ENCODE measurements around the gene MLF1. TPM values are rescaled to one million over a fixed set of nuclear protein-coding genes. Genes with fewer than 3 reads are reported as not detected.

The MLF1 gene
- total RNA-seq, 1 experiment from 2014 or later = 43.7 TPM

GRCh38 chr3:158560979-158561378 lies 10.0 kb upstream of the MLF1 start:
- H3K4me2 ChIP-seq (ENCODE audit: low read length) = no peak overlapping the region
- no peaks in the 10 kb centered on the region for H3K9me2 ChIP-seq (ENCODE audit: insufficient read depth)
- no peaks in the 10 kb centered on the region for H3K9me3 ChIP-seq (ENCODE audit: control insufficient read depth in 1 of 2, insufficient read depth in 1 of 2, low read depth in 1 of 2, low read length in 2 of 2)
- ChIA-PET CTCF (no interaction called here), POLR2A (no interaction called here), RAD21 (ENCODE audit: low non-redundant PET in 1 of 2, low total read pairs in 2 of 2, uncharacterized antibody in 2 of 2, unreplicated experiment in 2 of 2) (no interaction called here)
- BruUV-seq (replicated peaks) = no TSS peak
- H2AFZ ChIP-seq (ENCODE audit: low read depth, low read length, poor library complexity, severe bottlenecking) = no peak overlapping the region
- H3K27me3 ChIP-seq (ENCODE audit: insufficient read depth, low read length) = no peaks in the 10 kb centered on the region
- H3K36me3 ChIP-seq (ENCODE audit: control insufficient read depth in 1 of 2, insufficient read depth in 2 of 2, low read length in 2 of 2) = no peaks in the 10 kb centered on the region
- TF ChIP-seq MAX (IDR thresholded peaks at IDR 0.05) = no peak
- no peak for TF ChIP-seq REST (IDR thresholded peaks at IDR 0.05; ENCODE audit: low read depth)
- TF ChIP-seq ATF3 (IDR thresholded peaks at IDR 0.05) = no peak
- TF ChIP-seq RAD21 (IDR thresholded peaks at IDR 0.05; ENCODE audit: low read depth) = no peak
- no peak for TF ChIP-seq CTCF (IDR thresholded peaks at IDR 0.05 in 2 of 3, conservative IDR thresholded peaks at IDR 0.05 in 1 of 3; ENCODE audit: borderline replicate concordance in 1 of 3, insufficient read depth in 1 of 3, low read depth in 2 of 3, low read length in 2 of 3)
- no peak for TF ChIP-seq ZFX (IDR thresholded peaks at IDR 0.05)
- TF ChIP-seq POLR2A (IDR thresholded peaks at IDR 0.05; ENCODE audit: borderline replicate concordance, extremely low read depth, insufficient read depth, insufficient read length) = no peak
- TF ChIP-seq TCF7L2 (IDR thresholded peaks at IDR 0.05; ENCODE audit: borderline replicate concordance, extremely low read depth, insufficient read depth, insufficient read length) = no peak
- no peak for TF ChIP-seq ZBTB33 (IDR thresholded peaks at IDR 0.05; ENCODE audit: extremely low read depth, insufficient replicate concordance, low read length)
- TF ChIP-seq POLR2AphosphoS5 (IDR thresholded peaks at IDR 0.05; ENCODE audit: low read depth, low read length) = no peak
- no peak for TF ChIP-seq EZH2 (IDR thresholded peaks at IDR 0.05)
- TF ChIP-seq ZNF274 (IDR thresholded peaks at IDR 0.05; ENCODE audit: low read depth, low read length) = no peak
- no peak for TF ChIP-seq EGR1 (IDR thresholded peaks at IDR 0.05; ENCODE audit: low read depth)
- no peak for TF ChIP-seq SRF (IDR thresholded peaks at IDR 0.05; ENCODE audit: low read depth)
- no peak for TF ChIP-seq SIN3A (IDR thresholded peaks at IDR 0.05; ENCODE audit: low read depth)
- no peak for TF ChIP-seq SP1 (IDR thresholded peaks at IDR 0.05; ENCODE audit: low read depth)
- no peak for TF ChIP-seq EZH2phosphoT487 (IDR thresholded peaks at IDR 0.05; ENCODE audit: borderline replicate concordance)
- TF ChIP-seq YY1 (IDR thresholded peaks at IDR 0.05; ENCODE audit: extremely low read depth, insufficient replicate concordance, low read depth, low read length) = no peak
- TF ChIP-seq ELF1 (IDR thresholded peaks at IDR 0.05; ENCODE audit: borderline replicate concordance, low read depth) = no peak
- TF ChIP-seq CEBPB (IDR thresholded peaks at IDR 0.05; ENCODE audit: low read depth) = no peak
- no peaks in the 10 kb centered on the region for H3K4me1 ChIP-seq (ENCODE audit: control insufficient read depth in 1 of 2, insufficient read depth in 2 of 2, low read length in 2 of 2)
- no peak for ATAC-seq
- no peak overlapping the region for H3K27ac ChIP-seq (ENCODE audit: low read depth, low read length)
- H3K79me2 ChIP-seq (ENCODE audit: insufficient read depth, low read length) = no peaks in the 10 kb centered on the region
- H3K9ac ChIP-seq (ENCODE audit: low read length) = no peak overlapping the region
- DNase-seq (ENCODE audit: low read depth, low spot score) = no peak
- no peaks in the 10 kb centered on the region for H4K20me1 ChIP-seq (ENCODE audit: insufficient read depth)
- intact Hi-C loops (cut with micrococcal nuclease) = no loop called here
- no peak overlapping the region for H3K4me3 ChIP-seq (replicated peaks in 1 of 2; ENCODE audit: low read depth in 1 of 2, low read length in 2 of 2)

Data from HCT116 (cell line).